GM12891 (cell line): ENCODE measurements around the gene DLGAP1.

Experiments
- DNase-seq: peaks from one replicate; pipeline ENCODE4 v3.0.0; 2011; ENCODE audit warnings: low spot score; ENCODE audit not compliant: insufficient read length
- FAIRE-seq: peaks from 2 replicates; lab custom pipeline; 2011; peaks lifted over from hg19 to GRCh38; lab: Jason Lieb, UNC
- PAX5 ChIP-seq: IDR thresholded peaks from 2 replicates; pipeline ENCODE4 v1.6.1; 2011; ENCODE audit warnings: low read length, moderate library complexity, mild to moderate bottlenecking; ENCODE audit not compliant: insufficient read depth, severe bottlenecking
- POLR2A ChIP-seq: IDR thresholded peaks from 2 replicates; pipeline ENCODE4 v1.6.1; 2011; ENCODE audit warnings: low read depth, low read length, control low read depth
- POLR2AphosphoS5 ChIP-seq: IDR thresholded peaks from 2 replicates; pipeline ENCODE4 v1.6.1; 2011; ENCODE audit warnings: low read depth, low read length, control low read depth
- POU2F2 ChIP-seq: IDR thresholded peaks from 2 replicates; pipeline ENCODE4 v1.6.1; 2011; ENCODE audit warnings: low read depth, mild to moderate bottlenecking, control low read depth, low read length, moderate library complexity
- SPI1 ChIP-seq: IDR thresholded peaks from 2 replicates; pipeline ENCODE4 v1.6.1; 2011; ENCODE audit warnings: low read depth, low read length, control low read depth
- TAF1 ChIP-seq: IDR thresholded peaks from 2 replicates; pipeline ENCODE4 v1.6.1; 2011; ENCODE audit warnings: low read depth, low read length, control low read depth

Gene DLGAP1

GRCh38 chr18:3753106-3753505 lies 702.0 kb downstream of the DLGAP1 start:
- no peak for TF ChIP-seq PAX5
- TF ChIP-seq POLR2AphosphoS5 = no peak
- TF ChIP-seq POLR2A = no peak
- TF ChIP-seq SPI1 = no peak
- TF ChIP-seq TAF1 = no peak
- TF ChIP-seq POU2F2 = no peak
- DNase-seq = no peak
- FAIRE-seq = no peak

GRCh38 chr18:3748086-3748485 lies 707.0 kb downstream of the DLGAP1 start:
- FAIRE-seq = no peak
- no peak for TF ChIP-seq SPI1
- TF ChIP-seq POLR2A = no peak
- no peak for TF ChIP-seq POLR2AphosphoS5
- no peak for TF ChIP-seq TAF1
- TF ChIP-seq PAX5 = no peak
- no peak for TF ChIP-seq POU2F2
- DNase-seq = no peak

- no peak for FAIRE-seq
- DNase-seq = no peak
- TF ChIP-seq SPI1 = no peak
- TF ChIP-seq PAX5 = no peak
- no peak for TF ChIP-seq POLR2AphosphoS5
- no peak for TF ChIP-seq POLR2A
- TF ChIP-seq TAF1 = no peak
- no peak for TF ChIP-seq POU2F2
Observed at GRCh38 chr18:3747176-3747973, 707.7 kb downstream of the DLGAP1 start.

- FAIRE-seq (no peak), DNase-seq (no peak)
- no peak for TF ChIP-seq POU2F2
- TF ChIP-seq TAF1 = no peak
- TF ChIP-seq POLR2A = no peak
- no peak for TF ChIP-seq SPI1
- TF ChIP-seq POLR2AphosphoS5 = no peak
- TF ChIP-seq PAX5 = no peak
Observed at GRCh38 chr18:3742541-3742940, 712.6 kb downstream of the DLGAP1 start.

GRCh38 chr18:3741333-3741732 lies 713.8 kb downstream of the DLGAP1 start:
- FAIRE-seq (no peak), DNase-seq (no peak)
- TF ChIP-seq SPI1 = no peak
- TF ChIP-seq POLR2AphosphoS5 = no peak
- TF ChIP-seq POLR2A = no peak
- no peak for TF ChIP-seq PAX5
- no peak for TF ChIP-seq TAF1

GRCh38 chr18:3728704-3729437 lies 726.2 kb downstream of the DLGAP1 start:
- no peak for DNase-seq
- TF ChIP-seq POU2F2 (no peak), TAF1 (no peak), SPI1 (no peak), PAX5 (no peak), POLR2AphosphoS5 (no peak), POLR2A (no peak)
- FAIRE-seq = no peak

GRCh38 chr18:3727274-3727673 lies 727.8 kb downstream of the DLGAP1 start:
- TF ChIP-seq POLR2A = no peak
- TF ChIP-seq SPI1 = no peak
- no peak for TF ChIP-seq PAX5
- no peak for TF ChIP-seq POLR2AphosphoS5
- TF ChIP-seq POU2F2 = no peak
- TF ChIP-seq TAF1 = no peak
- DNase-seq = no peak
- FAIRE-seq = no peak

- FAIRE-seq = no peak
Observed at GRCh38 chr18:3726238-3726951, 728.7 kb downstream of the DLGAP1 start.

GRCh38 chr18:3725115-3725514 lies 730.0 kb downstream of the DLGAP1 start:
- no peak for DNase-seq
- FAIRE-seq = no peak
- TF ChIP-seq POU2F2 (no peak), POLR2AphosphoS5 (no peak), PAX5 (no peak), POLR2A (no peak), SPI1 (no peak), TAF1 (no peak)

More at GRCh38 chr18:3726238-3726951, 728.7 kb downstream of the DLGAP1 start:
- TF ChIP-seq SPI1 = no peak
- TF ChIP-seq POLR2A = no peak
- TF ChIP-seq POU2F2 = no peak
- TF ChIP-seq POLR2AphosphoS5 = no peak
- no peak for TF ChIP-seq TAF1
- TF ChIP-seq PAX5 = no peak
- DNase-seq = no peak
